IMR-90 (cell line): Measurements from ENCODE around the gene USP40. TPM values are rescaled to one million over a fixed set of nuclear protein-coding genes. Genes with fewer than 3 reads are reported as not detected.

Experiments used
- ATAC-seq: fragments of 200-7000 bp; cut with Tn5 transposase; 2 replicates; pipeline ENCODE4 v1.9.1; 2020; ENCODE audit warnings: low read depth, mild to moderate bottlenecking, moderate library complexity
- BruUV-seq: library from RNA; stranded (reverse); fragments of 400-500 nt; replicated peaks from 2 replicates; lab custom pipeline; 2021; lab: Mats Ljungman, UMichigan
- CTCF ChIA-PET: fragments of 300-600 bp; formaldehyde crosslinking; extraction: SDS; loops from one replicate; lab custom pipeline; 2021; ENCODE audit warnings: antibody characterized with exemption; lab: Yijun Ruan, JAX
- POLR2A ChIA-PET: fragments of 300-600 bp; sonication (Branson Sonifier 250); formaldehyde crosslinking; loops from one replicate; lab custom pipeline; 2022; ENCODE audit warnings: antibody characterized with exemption; ENCODE audit not compliant: unreplicated experiment; lab: Charles Lee
- DNase-seq: peaks from one replicate; pipeline ENCODE4 v3.0.0; 2013
- H2AFZ ChIP-seq: replicated peaks from 2 replicates; pipeline ENCODE3; 2013; ENCODE audit warnings: low read length, mild to moderate bottlenecking; ENCODE audit not compliant: poor library complexity
- H2AK5ac ChIP-seq: 2 replicates; pipeline ENCODE4 v1.6.1; 2013; ENCODE audit warnings: low read depth, low read length, inconsistent platforms
- H2AK9ac ChIP-seq: replicated peaks from 2 replicates; pipeline ENCODE3; 2013; ENCODE audit warnings: mild to moderate bottlenecking, low read depth, low read length, moderate library complexity; ENCODE audit not compliant: poor library complexity
- H2BK120ac ChIP-seq: 2 replicates; pipeline ENCODE4 v1.6.1; 2013; ENCODE audit warnings: low read depth, low read length, inconsistent platforms
- H2BK15ac ChIP-seq: 3 replicates; pipeline ENCODE4 v1.6.1; 2013; ENCODE audit warnings: low read depth, low read length, inconsistent platforms
- H2BK20ac ChIP-seq: 2 replicates; pipeline ENCODE4 v1.6.1; 2013; ENCODE audit warnings: low read depth, mild to moderate bottlenecking, inconsistent platforms, low read length, moderate library complexity
- H2BK5ac ChIP-seq: 2 replicates; pipeline ENCODE4 v1.6.1; 2013; ENCODE audit warnings: mild to moderate bottlenecking, low read depth, low read length, inconsistent platforms; ENCODE audit not compliant: poor library complexity, severe bottlenecking
- H3K14ac ChIP-seq: replicated peaks from 2 replicates; pipeline ENCODE4 v1.6.1; 2013; ENCODE audit warnings: low read depth, low read length, inconsistent platforms
- H3K18ac ChIP-seq: 2 replicates; pipeline ENCODE4 v1.6.1; 2013; ENCODE audit warnings: low read depth, low read length, control low read depth
- H3K23ac ChIP-seq: 2 replicates; pipeline ENCODE4 v1.6.1; 2013; ENCODE audit warnings: low read depth, low read length, inconsistent platforms
- H3K27ac ChIP-seq: 2 replicates; pipeline ENCODE4 v1.5.1; 2013; ENCODE audit warnings: mild to moderate bottlenecking, control low read depth, low read length; ENCODE audit not compliant: insufficient read depth
- H3K27me3 ChIP-seq: 2 replicates; pipeline ENCODE4 v1.6.1; 2013; ENCODE audit warnings: low read length; ENCODE audit not compliant: control insufficient read depth, insufficient read depth
- H3K36me3 ChIP-seq: 2 replicates; pipeline ENCODE4 v1.6.1; 2013; ENCODE audit warnings: low read length, mixed read lengths; ENCODE audit not compliant: control insufficient read depth, insufficient read depth
- H3K4ac ChIP-seq: 2 replicates; pipeline ENCODE4 v1.6.1; 2013; ENCODE audit warnings: low read depth, low read length, inconsistent platforms
- H3K4me1 ChIP-seq: 2 replicates; pipeline ENCODE4 v1.6.1; 2013; ENCODE audit warnings: low read length, mixed read lengths; ENCODE audit not compliant: control insufficient read depth, insufficient read depth
- H3K4me2 ChIP-seq: 2 replicates; pipeline ENCODE4 v1.6.1; 2013; ENCODE audit warnings: low read depth, mild to moderate bottlenecking, control low read depth, low read length, moderate library complexity
- H3K4me3 ChIP-seq: 2 replicates; pipeline ENCODE4 v1.5.1; 2013; ENCODE audit warnings: low read depth, mild to moderate bottlenecking, control low read depth, low read length, moderate library complexity; ENCODE audit not compliant: insufficient read depth
- H3K56ac ChIP-seq: 2 replicates; pipeline ENCODE4 v1.6.1; 2013; ENCODE audit warnings: low read length, inconsistent platforms; ENCODE audit not compliant: insufficient read depth; ENCODE audit errors: extremely low read depth
- H3K79me1 ChIP-seq, 2 experiments: 2 replicates each; pipeline ENCODE4 v1.6.1; 2013; ENCODE audit warnings: low read length in 2 of 2, inconsistent platforms in 1 of 2, low read depth in 1 of 2
- H3K9ac ChIP-seq: 2 replicates; pipeline ENCODE4 v1.6.1; 2013; ENCODE audit warnings: low read depth, low read length, control low read depth
- H3K9me1 ChIP-seq: 2 replicates; pipeline ENCODE4 v1.6.1; 2013; ENCODE audit warnings: low read length, inconsistent platforms; ENCODE audit not compliant: insufficient read depth
- H3K9me3 ChIP-seq: 2 replicates; pipeline ENCODE4 v1.6.1; 2013; ENCODE audit warnings: low read length; ENCODE audit not compliant: control insufficient read depth, insufficient read depth
- H4K20me1 ChIP-seq: 2 replicates; pipeline ENCODE4 v1.6.1; 2013; ENCODE audit warnings: low read length, inconsistent platforms; ENCODE audit not compliant: insufficient read depth
- H4K5ac ChIP-seq: 2 replicates; pipeline ENCODE4 v1.6.1; 2013; ENCODE audit warnings: mild to moderate bottlenecking, low read depth, low read length, control low read depth
- H4K8ac ChIP-seq, 2 experiments: 2 replicates each; pipeline ENCODE4 v1.6.1; 2013; ENCODE audit warnings: low read depth in 2 of 2, low read length in 2 of 2, control low read depth in 1 of 2, inconsistent platforms in 1 of 2
- H4K91ac ChIP-seq: 2 replicates; pipeline ENCODE4 v1.6.1; 2013; ENCODE audit warnings: low read depth, low read length, inconsistent platforms; ENCODE audit not compliant: insufficient read depth
- CHD1 ChIP-seq: IDR thresholded peaks from 2 replicates; pipeline ENCODE4 v1.6.1; 2012; ENCODE audit warnings: low read depth, low read length, improper control_type of control experiment
- ELK1 ChIP-seq: fragments of 150-350 bp; IDR thresholded peaks from 2 replicates; pipeline ENCODE4 v1.6.1; 2016; ENCODE audit warnings: low read depth, mild to moderate bottlenecking, low read length, moderate library complexity, borderline replicate concordance
- FOS ChIP-seq: fragments of 150-350 bp; IDR thresholded peaks from 2 replicates; pipeline ENCODE4 v1.6.1; 2016; ENCODE audit warnings: low read depth, low read length
- POLR2A ChIP-seq: IDR thresholded peaks from 2 replicates; pipeline ENCODE4 v1.6.1; 2012; ENCODE audit warnings: mild to moderate bottlenecking, low read depth, low read length
- RCOR1 ChIP-seq: IDR thresholded peaks from 2 replicates; pipeline ENCODE4 v1.6.1; 2012; ENCODE audit warnings: mild to moderate bottlenecking, low read length, improper control_type of control experiment; ENCODE audit not compliant: insufficient replicate concordance
- RFX5 ChIP-seq: IDR thresholded peaks from 2 replicates; pipeline ENCODE4 v1.8.0; 2012; ENCODE audit warnings: low read depth, mild to moderate bottlenecking, low read length, moderate library complexity
- dilution Hi-C: fragments of 300-500 bp; cut with HindIII; formaldehyde crosslinking; loops from one replicate; pipeline ENCODE4 v1.14.3; 2018; ENCODE audit warnings: low sequenced_read_pairs; ENCODE audit not compliant: unreplicated experiment
- in situ Hi-C: fragments of 300-500 bp; cut with MboI; formaldehyde crosslinking; loops from 3 replicates; pipeline ENCODE4 v1.14.3; 2019; ENCODE audit warnings: low sequenced_read_pairs, inconsistent platforms, mixed read lengths
- intact Hi-C: fragments of 100-400 bp; cut with micrococcal nuclease; formaldehyde crosslinking; loops from 2 replicates; pipeline ENCODE4 v1.10.0; 2022
- polyA plus RNA-seq, 3 experiments: library from polyadenylated mRNA; depleted of rRNA; stranded (reverse); fragments of >200 nt; gene quantifications; 2 replicates each; pipeline ENCODE4 v1.2.3, GENCODE V29; 2012; ENCODE audit warnings: low replicate concordance in 1 of 3
- total RNA-seq: library from RNA; depleted of rRNA; stranded (reverse); fragments of >200 nt; gene quantifications from 2 replicates; pipeline ENCODE4 v1.2.3, GENCODE V29; 2012

The USP40 gene
- total and polyA plus RNA-seq, 2 of the 4 experiments (the other 2 are of a cell fraction), result 30.1 to 30.8 TPM

- no peak overlapping the region for H2BK120ac ChIP-seq
- POLR2A ChIA-PET, result no interaction called here
- in situ Hi-C loops, result no loop called here
Observed at GRCh38 chr2:233546101-233546500, 20.5 kb downstream of the USP40 start.

More at GRCh38 chr2:233546101-233546500, 20.5 kb downstream of the USP40 start:
- Histone ChIP-seq H2BK20ac (no peak overlapping the region), H2BK5ac (no peak overlapping the region), H2AK5ac (no peak overlapping the region), H3K4me3 (no peak overlapping the region), H3K9me3 (no peaks in the 10 kb centered on the region), H3K56ac (no peak overlapping the region), H3K14ac (no peak overlapping the region), H3K36me3 (peaks cover 15% of the 10 kb centered on the region), H4K91ac (no peak overlapping the region), H3K23ac (no peak overlapping the region), H4K5ac (no peak overlapping the region), H2AFZ (no peak overlapping the region), H3K27ac (no peak overlapping the region), H3K4me1 (peaks cover 3% of the 10 kb centered on the region; the same call in 1 of the 2 replicates), H3K27me3 (no peaks in the 10 kb centered on the region), H3K9me1 (no peaks in the 10 kb centered on the region), H2BK15ac (no peak overlapping the region), H3K18ac (no peak overlapping the region), H3K9ac (no peak overlapping the region), H4K8ac (no peak overlapping the region), H2AK9ac (no peak overlapping the region), H3K4ac (no peak overlapping the region), H3K79me1 (no peaks in the 10 kb centered on the region; a peak in 2 of 4 replicates), H3K4me2 (no peak overlapping the region), H4K20me1 (no peaks in the 10 kb centered on the region)
- ATAC-seq (no peak), DNase-seq (no peak)
- dilution Hi-C loops, result no loop called here
- no TSS peak for BruUV-seq
- intact Hi-C loops, result no loop called here
- TF ChIP-seq RCOR1 (no peak), FOS (no peak), ELK1 (no peak), RFX5 (no peak), CHD1 (no peak), POLR2A (no peak)
- CTCF ChIA-PET, result no interaction called here
